Motor neuron (in vitro differentiated cells): ENCODE results near the gene FAM110D. TPM values are rescaled to one million over a fixed set of nuclear protein-coding genes. Genes with fewer than 3 reads are reported as not detected.

Experiments
- total RNA-seq, 8 experiments: library from RNA; unstranded; fragments of 300-600 nt; gene quantifications; 2 replicates each; pipeline versions ENCODE4 v1.2.3 to v1.2.4, GENCODE V29; 2022

Gene FAM110D
- total RNA-seq, 8 experiments from 2014 or later = 0.15 to 1.1 (median 0.52) TPM

Other genes starting within 250 kb of the FAM110D start
- gene PAFAH2, start 161.0 kb upstream of the FAM110D start, total RNA-seq = 10 to 100 TPM in 1 of 8 experiments, 1 to 10 TPM in 7; 6.0 to 11.8 (median 8.9) TPM
- gene EXTL1, start 137.3 kb upstream of the FAM110D start, total RNA-seq = 10 to 100 TPM in 1 of 8 experiments, 1 to 10 TPM in 5, under 1 TPM in 2; 0.36 to 24.9 (median 1.6) TPM
- 1 to 10 TPM in 4 of 8 experiments, under 1 TPM in 4; 0.10 to 5.7 (median 0.84) TPM for gene SLC30A2, start 113.0 kb upstream of the FAM110D start, total RNA-seq
- gene TRIM63, start 91.4 kb upstream of the FAM110D start, total RNA-seq = 1 to 10 TPM in 1 of 8 experiments, under 1 TPM in 2, not detected in 5; 0.29 to 1.0 (median 0.31) TPM
- 10 to 100 TPM in 6 of 8 experiments, 1 to 10 TPM in 2; 1.7 to 33.5 (median 24.1) TPM for gene PDIK1L, start 47.3 kb upstream of the FAM110D start, total RNA-seq
- 1 to 10 TPM in 2 of 8 experiments, under 1 TPM in 3, not detected in 3; 0.54 to 1.3 (median 0.92) TPM for gene C1orf232, start 9.9 kb downstream of the FAM110D start, total RNA-seq
- 100 to 1,000 TPM in 1 of 8 experiments, 10 to 100 TPM in 7; 29.9 to 109 (median 47.4) TPM for gene ZNF593, start 10.8 kb downstream of the FAM110D start, total RNA-seq
- gene ZNF593OS, start 12.8 kb downstream of the FAM110D start, total RNA-seq = 1 to 10 TPM in 7 of 8 experiments, under 1 TPM in 1; 0.54 to 5.7 (median 3.5) TPM
- 1 to 10 TPM in 5 of 8 experiments, under 1 TPM in 3; 0.24 to 5.2 (median 2.1) TPM for gene CNKSR1, start 18.4 kb downstream of the FAM110D start, total RNA-seq
- gene CATSPER4, start 31.5 kb downstream of the FAM110D start, total RNA-seq = under 1 TPM in 2 of 8 experiments, not detected in 6; 0.08 to 0.52 TPM
- 10 to 100 TPM in 7 of 8 experiments, 1 to 10 TPM in 1; 8.6 to 39.1 (median 19.6) TPM for gene CEP85, start 75.1 kb downstream of the FAM110D start, total RNA-seq
- gene SH3BGRL3, start 121.0 kb downstream of the FAM110D start, total RNA-seq = 100 to 1,000 TPM in 1 of 8 experiments, 10 to 100 TPM in 7; 34.1 to 125 (median 45.5) TPM
- 10 to 100 TPM in 6 of 8 experiments, 1 to 10 TPM in 2; 5.0 to 28.2 (median 13.7) TPM for gene UBXN11, start 147.6 kb downstream of the FAM110D start, total RNA-seq
- under 1 TPM in 3 of 8 experiments, not detected in 5; 0.49 to 0.76 (median 0.71) TPM for gene CD52, start 158.9 kb downstream of the FAM110D start, total RNA-seq
- 1 to 10 TPM in 5 of 8 experiments, under 1 TPM in 3; 0.25 to 3.5 (median 2.1) TPM for gene CRYBG2, start 195.1 kb downstream of the FAM110D start, total RNA-seq
- gene ZNF683, start 213.7 kb downstream of the FAM110D start, total RNA-seq = 1 to 10 TPM in 1 of 8 experiments, under 1 TPM in 4, not detected in 3; 0.27 to 1.4 (median 0.63) TPM